Left lobe of liver (tissue), 2 donors: ENCODE measurements around the gene ADSL. TPM values are rescaled to one million over a fixed set of nuclear protein-coding genes. Genes with fewer than 3 reads are reported as not detected.
A peak's percentile ranks its signal among the peaks of the same experiment; 100 is the strongest.
"Not testable (repeated sequence)": the region's sequence is repeated elsewhere in the genome, so short reads cannot be mapped to it uniquely, and the experiment has no call there.

Experiments used
- ATAC-seq: fragments of 200-7000 bp; cut with Tn5 transposase; one replicate; pipeline ENCODE4 v1.9.1; 2020; ENCODE audit warnings: mild to moderate bottlenecking, moderate library complexity
- DNase-seq: peaks from one replicate; pipeline ENCODE4 v3.0.0-alpha.2; 2020; ENCODE audit warnings: low spot score
- total RNA-seq: library from RNA; stranded (reverse); gene quantifications from one replicate; pipeline ENCODE4 v1.2.1, GENCODE V29; 2021
- donor health status: DM: no; HTN: no; CAD: no; lungs with moderate emphysema.
- donor health status: DM: no; HTN: yes; CAD: no.

Gene ADSL
- 19.0 TPM for total RNA-seq

- DNase-seq, result peak; percentile 89
- ATAC-seq, result peak; percentile 96
Measured at GRCh38 chr22:40346185-40347118, at the start of gene ADSL. ADSL (plus strand) TSS chr22:40346500; CDS start chr22:40346559, 59 bp downstream.

GRCh38 chr22:40300316-40300715 lies 46.0 kb upstream of the ADSL start:
- DNase-seq (no peak), ATAC-seq (no peak)

- DNase-seq (no peak), ATAC-seq (no peak)
Measured at GRCh38 chr22:40300884-40301672, 45.2 kb upstream of the ADSL start.

GRCh38 chr22:40302149-40302548 lies 44.2 kb upstream of the ADSL start:
- DNase-seq, result no peak
- no peak for ATAC-seq

GRCh38 chr22:40305625-40306024 lies 40.7 kb upstream of the ADSL start:
- ATAC-seq, result no peak
- no peak for DNase-seq

- DNase-seq (no peak), ATAC-seq (no peak)
Measured at GRCh38 chr22:40308999-40309573, 37.2 kb upstream of the ADSL start.

- DNase-seq, result no peak
- ATAC-seq, result no peak
Measured at GRCh38 chr22:40309631-40310030, 36.7 kb upstream of the ADSL start.

GRCh38 chr22:40310081-40310767 lies 36.1 kb upstream of the ADSL start:
- no peak for ATAC-seq
- DNase-seq, result no peak

GRCh38 chr22:40310768-40311120 lies 35.6 kb upstream of the ADSL start:
- no peak for DNase-seq
- ATAC-seq, result no peak

GRCh38 chr22:40311646-40312045 lies 34.7 kb upstream of the ADSL start:
- DNase-seq, ATAC-seq: not testable (repeated sequence)

GRCh38 chr22:40312050-40312449 lies 34.2 kb upstream of the ADSL start:
- DNase-seq, result no peak
- no peak for ATAC-seq

- ATAC-seq (peak; percentile 86), DNase-seq (no peak)
Measured at GRCh38 chr22:40313007-40313406, 33.3 kb upstream of the ADSL start.

GRCh38 chr22:40314041-40314440 lies 32.3 kb upstream of the ADSL start:
- ATAC-seq (no peak), DNase-seq (no peak)

- ATAC-seq, result no peak
- DNase-seq, result no peak
Measured at GRCh38 chr22:40320687-40321086, 25.6 kb upstream of the ADSL start.

- DNase-seq (no peak), ATAC-seq (no peak)
Measured at GRCh38 chr22:40322021-40322420, 24.3 kb upstream of the ADSL start.

- ATAC-seq (no peak), DNase-seq (no peak)
Measured at GRCh38 chr22:40322818-40323447, 23.4 kb upstream of the ADSL start.

GRCh38 chr22:40323681-40324171 lies 22.6 kb upstream of the ADSL start:
- no peak for ATAC-seq

GRCh38 chr22:40324468-40325305 lies 21.6 kb upstream of the ADSL start:
- ATAC-seq (no peak), DNase-seq (no peak)

More at GRCh38 chr22:40323681-40324171, 22.6 kb upstream of the ADSL start:
- no peak for DNase-seq

GRCh38 chr22:40325315-40325714 lies 21.0 kb upstream of the ADSL start:
- ATAC-seq (no peak), DNase-seq (no peak)
